Stimulated activated naive CD4-positive, alpha-beta T cell (primary cell): Measurements from ENCODE around the gene SHFL.

Experiments used
- DNase-seq, 6 experiments: peaks; one replicate each; lab custom pipeline; 2025; lab: John Stamatoyannopoulos, UW

SHFL gene

GRCh38 chr19:10085641-10086590 is at the start of gene SHFL:
Gene SHFL, plus strand, starts transcription at chr19:10086317. Its CDS starts 111 bp downstream, at chr19:10086428.
- peak; percentile 65 to 86 (median 78) for DNase-seq

- DNase-seq = no peak
Observed at GRCh38 chr19:10036601-10037071, 49.5 kb upstream of the SHFL start.

GRCh38 chr19:10037367-10037766 is 48.8 kb upstream of the SHFL start:
- DNase-seq = no peak

GRCh38 chr19:10037809-10038208 is 48.3 kb upstream of the SHFL start:
- DNase-seq = no peak

GRCh38 chr19:10043286-10043927 is 42.7 kb upstream of the SHFL start:
- no peak for DNase-seq

- no peak for DNase-seq
Observed at GRCh38 chr19:10044390-10044789, 41.7 kb upstream of the SHFL start.

GRCh38 chr19:10045371-10045770 is 40.7 kb upstream of the SHFL start:
- no peak for DNase-seq

- DNase-seq = no peak
Observed at GRCh38 chr19:10049626-10050025, 36.5 kb upstream of the SHFL start.

GRCh38 chr19:10052602-10053360 is 33.3 kb upstream of the SHFL start:
- no peak for DNase-seq

GRCh38 chr19:10061717-10062310 is 24.3 kb upstream of the SHFL start:
- DNase-seq = no peak

- no peak for DNase-seq
Observed at GRCh38 chr19:10068205-10068604, 17.9 kb upstream of the SHFL start.

- DNase-seq = no peak
Observed at GRCh38 chr19:10069046-10069445, 17.1 kb upstream of the SHFL start.

GRCh38 chr19:10070730-10071446 is 15.2 kb upstream of the SHFL start:
- no peak for DNase-seq

- peak in 5 of 6 experiments; percentile 14 to 46 (median 22) for DNase-seq
Observed at GRCh38 chr19:10074153-10074552, 12.0 kb upstream of the SHFL start.

- DNase-seq = no peak
Observed at GRCh38 chr19:10076535-10076934, 9.6 kb upstream of the SHFL start.

GRCh38 chr19:10078329-10078728 is 7.8 kb upstream of the SHFL start:
- DNase-seq = no peak

GRCh38 chr19:10079031-10079453 is 7.1 kb upstream of the SHFL start:
- DNase-seq = no peak

- no peak for DNase-seq
Observed at GRCh38 chr19:10083911-10084310, 2.2 kb upstream of the SHFL start.

GRCh38 chr19:10084803-10085202 is 1.3 kb upstream of the SHFL start:
- no peak for DNase-seq

- peak in 4 of 6 experiments; percentile 17 to 36 (median 21) for DNase-seq
Observed at GRCh38 chr19:10086591-10087192, 575 bp downstream of the SHFL start.
